Embryonic facial prominence (tissue), 1 donor: Measurements from ENCODE around the gene DNMT1.

Source experiments
- DNase-seq: peaks from one replicate; pipeline ENCODE4 v3.0.0-alpha.2; 2016; ENCODE audit errors: extremely low spot score

Gene DNMT1

GRCh38 chr19:10095622-10095947 lies 99.2 kb downstream of the DNMT1 start:
- no peak for DNase-seq

- DNase-seq = no peak
Measured at GRCh38 chr19:10093295-10094186, 101.2 kb downstream of the DNMT1 start.

GRCh38 chr19:10092648-10093294 lies 102.0 kb downstream of the DNMT1 start:
- no peak for DNase-seq

- no peak for DNase-seq
Measured at GRCh38 chr19:10091895-10092641, 102.7 kb downstream of the DNMT1 start.

- DNase-seq = no peak
Measured at GRCh38 chr19:10091370-10091687, 103.4 kb downstream of the DNMT1 start.

GRCh38 chr19:10089801-10090375 lies 104.9 kb downstream of the DNMT1 start:
- no peak for DNase-seq

- DNase-seq = no peak
Measured at GRCh38 chr19:10088949-10089554, 105.7 kb downstream of the DNMT1 start.

GRCh38 chr19:10087296-10088061 lies 107.3 kb downstream of the DNMT1 start:
- DNase-seq = no peak

GRCh38 chr19:10086591-10087192 lies 108.1 kb downstream of the DNMT1 start:
- no peak for DNase-seq

- no peak for DNase-seq
Measured at GRCh38 chr19:10085641-10086590, 108.8 kb downstream of the DNMT1 start, which contains the start of gene SHFL. Gene SHFL, plus strand, starts transcription at chr19:10086317. Its CDS starts 111 bp downstream, at chr19:10086428.

- no peak for DNase-seq
Measured at GRCh38 chr19:10084803-10085202, 110.0 kb downstream of the DNMT1 start.

- no peak for DNase-seq
Measured at GRCh38 chr19:10083911-10084310, 110.8 kb downstream of the DNMT1 start.
